AG09319 (cell line): ENCODE results near the gene ITGA11.
A peak's percentile ranks its signal among the peaks of the same experiment; 100 is the strongest.

Experiments used
- DNase-seq: peaks from one replicate; pipeline ENCODE4 v3.0.0-alpha.2; 2010; ENCODE audit warnings: low read depth; ENCODE audit errors: extremely low read depth
- TF ChIP-seq, protein P1 (sequence below): IDR thresholded peaks from 2 replicates; pipeline ENCODE4 v1.5.1; 2011; ENCODE audit warnings: low read depth, mild to moderate bottlenecking, inconsistent platforms, low read length, moderate library complexity

The ITGA11 gene

GRCh38 chr15:68316061-68316804 lies 115.7 kb downstream of the ITGA11 start:
- TF ChIP-seq, protein P1, sequence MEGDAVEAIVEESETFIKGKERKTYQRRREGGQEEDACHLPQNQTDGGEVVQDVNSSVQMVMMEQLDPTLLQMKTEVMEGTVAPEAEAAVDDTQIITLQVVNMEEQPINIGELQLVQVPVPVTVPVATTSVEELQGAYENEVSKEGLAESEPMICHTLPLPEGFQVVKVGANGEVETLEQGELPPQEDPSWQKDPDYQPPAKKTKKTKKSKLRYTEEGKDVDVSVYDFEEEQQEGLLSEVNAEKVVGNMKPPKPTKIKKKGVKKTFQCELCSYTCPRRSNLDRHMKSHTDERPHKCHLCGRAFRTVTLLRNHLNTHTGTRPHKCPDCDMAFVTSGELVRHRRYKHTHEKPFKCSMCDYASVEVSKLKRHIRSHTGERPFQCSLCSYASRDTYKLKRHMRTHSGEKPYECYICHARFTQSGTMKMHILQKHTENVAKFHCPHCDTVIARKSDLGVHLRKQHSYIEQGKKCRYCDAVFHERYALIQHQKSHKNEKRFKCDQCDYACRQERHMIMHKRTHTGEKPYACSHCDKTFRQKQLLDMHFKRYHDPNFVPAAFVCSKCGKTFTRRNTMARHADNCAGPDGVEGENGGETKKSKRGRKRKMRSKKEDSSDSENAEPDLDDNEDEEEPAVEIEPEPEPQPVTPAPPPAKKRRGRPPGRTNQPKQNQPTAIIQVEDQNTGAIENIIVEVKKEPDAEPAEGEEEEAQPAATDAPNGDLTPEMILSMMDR, result peak; percentile 28
- no peak for DNase-seq

- TF ChIP-seq, protein P1, result no peak
- DNase-seq, result no peak
Measured at GRCh38 chr15:68315495-68316031, 116.4 kb downstream of the ITGA11 start.

GRCh38 chr15:68315035-68315434 lies 116.9 kb downstream of the ITGA11 start:
- TF ChIP-seq, protein P1, result no peak
- no peak for DNase-seq

- TF ChIP-seq, protein P1, result no peak
- DNase-seq, result no peak
Measured at GRCh38 chr15:68314563-68314962, 117.4 kb downstream of the ITGA11 start.

GRCh38 chr15:68313501-68314410 lies 118.2 kb downstream of the ITGA11 start:
- DNase-seq, result no peak
- TF ChIP-seq, protein P1, result no peak

- TF ChIP-seq, protein P1, result no peak
- no peak for DNase-seq
Measured at GRCh38 chr15:68312701-68313204, 119.2 kb downstream of the ITGA11 start.
